AG04450 (cell line): ENCODE results near the gene NXPH2. TPM values are rescaled to one million over a fixed set of nuclear protein-coding genes. Genes with fewer than 3 reads are reported as not detected.

Experiments
- CTCF ChIA-PET: fragments of 300-600, 350-600 bp; formaldehyde crosslinking; extraction: SDS; loops from one replicate; lab custom pipeline; 2022; ENCODE audit warnings: antibody characterized with exemption, inconsistent platforms; lab: Charles Lee
- POLR2A ChIA-PET: fragments of 350-600 bp; formaldehyde crosslinking; extraction: SDS; loops from one replicate; lab custom pipeline; 2021; ENCODE audit warnings: antibody characterized with exemption, inconsistent platforms; lab: Yijun Ruan, JAX
- DNase-seq: peaks from one replicate; pipeline ENCODE4 v3.0.0-alpha.2; 2011; ENCODE audit warnings: low read depth, low spot score
- H3K27ac ChIP-seq: one replicate; pipeline ENCODE4 v1.5.1; 2012; ENCODE audit warnings: low read depth, low read length, control low read depth
- H3K27me3 ChIP-seq: one replicate; pipeline ENCODE4 v1.6.0; 2012; ENCODE audit warnings: low read length; ENCODE audit not compliant: control insufficient read depth, insufficient read depth
- H3K4me3 ChIP-seq: 2 replicates; pipeline ENCODE4 v1.5.1; 2011; ENCODE audit warnings: mild to moderate bottlenecking, low read depth, low read length, control low read depth
- H3K9me3 ChIP-seq: 2 replicates; pipeline ENCODE4 v1.5.1; 2012; ENCODE audit warnings: low read length; ENCODE audit not compliant: control insufficient read depth, insufficient read depth
- CTCF ChIP-seq: IDR thresholded peaks from 2 replicates; pipeline ENCODE4 v1.5.1; 2011; ENCODE audit warnings: low read depth, low read length, control low read depth, inconsistent platforms
- polyA plus RNA-seq: library from polyadenylated mRNA; depleted of rRNA; stranded (reverse); fragments of >200 nt; gene quantifications from 2 replicates; pipeline ENCODE4 v1.2.3, GENCODE V29; 2011

Gene NXPH2
- polyA plus RNA-seq, 1 experiment = not detected

- CTCF ChIA-PET = interaction anchor here (0.7 kb wide), 1 partner anchor 219 kb away, joined by 5 read pairs; no protein-coding TSS in a partner anchor
- Histone ChIP-seq H3K4me3 (no peak overlapping the region), H3K27ac (no peak overlapping the region), H3K9me3 (no peaks in the 10 kb centered on the region), H3K27me3 (no peaks in the 10 kb centered on the region)
- TF ChIP-seq CTCF = no peak
- no peak for DNase-seq
- POLR2A ChIA-PET = no interaction called here
Measured at GRCh38 chr2:138723196-138723987, 56.8 kb downstream of the NXPH2 start.

GRCh38 chr2:138722316-138722715 is 57.9 kb downstream of the NXPH2 start:
- no peak for TF ChIP-seq CTCF
- no peak for DNase-seq
- Histone ChIP-seq H3K27ac (no peak overlapping the region), H3K9me3 (no peaks in the 10 kb centered on the region), H3K4me3 (no peak overlapping the region), H3K27me3 (no peaks in the 10 kb centered on the region)
- POLR2A ChIA-PET = no interaction called here
- CTCF ChIA-PET = no interaction called here

GRCh38 chr2:138720035-138720838 is 60.0 kb downstream of the NXPH2 start:
- Histone ChIP-seq H3K4me3 (no peak overlapping the region), H3K27me3 (peaks cover 2% of the 10 kb centered on the region), H3K27ac (no peak overlapping the region), H3K9me3 (no peaks in the 10 kb centered on the region)
- ChIA-PET CTCF (no interaction called here), POLR2A (no interaction called here)
- DNase-seq = no peak
- TF ChIP-seq CTCF = no peak

GRCh38 chr2:138718405-138718804 is 61.8 kb downstream of the NXPH2 start:
- DNase-seq = no peak
- Histone ChIP-seq H3K27me3 (peaks cover 2% of the 10 kb centered on the region), H3K4me3 (no peak overlapping the region), H3K9me3 (no peaks in the 10 kb centered on the region), H3K27ac (no peak overlapping the region)
- ChIA-PET CTCF (interaction anchor here (0.9 to 1.0 kb wide), 2 partner anchors 10 to 18 kb away, joined by 3 to 6 read pairs; no protein-coding TSS in a partner anchor), POLR2A (no interaction called here)
- no peak for TF ChIP-seq CTCF
